NCI-H774 (cell line): ENCODE data around the gene SPTLC2.
"Not testable (repeated sequence)": the region's sequence is repeated elsewhere in the genome, so short reads cannot be mapped to it uniquely, and the experiment has no call there.

Experiments
- DNase-seq: peaks from one replicate; lab custom pipeline; 2025; lab: John Stamatoyannopoulos, UW

SPTLC2 gene

DNA sequence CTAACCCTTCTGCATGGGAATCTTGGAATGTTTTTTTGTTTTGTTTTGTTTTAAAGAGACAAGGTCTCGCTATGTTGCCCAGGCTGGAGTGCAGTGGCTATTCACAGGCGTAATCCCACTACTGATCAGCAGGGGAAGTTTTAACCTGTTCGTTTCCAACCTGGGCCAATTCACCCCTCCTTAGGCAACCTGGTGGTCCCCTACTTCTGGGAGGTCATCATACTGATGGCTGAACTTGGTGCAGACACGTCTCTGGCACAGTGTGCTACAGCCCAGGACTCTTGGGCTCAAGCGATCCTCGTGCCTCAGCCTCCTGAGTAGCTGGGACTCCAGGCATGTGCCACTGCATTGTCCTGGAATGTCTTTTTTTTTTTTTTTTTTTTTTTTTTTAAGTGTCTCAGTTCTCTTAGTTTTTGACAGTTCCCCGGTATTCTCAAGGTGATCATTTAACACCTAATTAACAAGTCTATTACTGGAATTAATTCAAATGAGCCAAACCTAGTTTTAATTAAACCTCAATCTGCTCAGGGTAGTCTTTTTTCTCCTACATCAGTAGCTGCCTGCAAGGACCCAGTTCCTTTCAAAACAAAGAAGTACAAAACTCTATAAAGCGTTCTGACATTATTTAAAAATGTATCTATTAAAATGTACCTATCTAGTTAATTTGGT, 68.8 kb downstream of the SPTLC2 start:
- no peak for DNase-seq

DNA sequence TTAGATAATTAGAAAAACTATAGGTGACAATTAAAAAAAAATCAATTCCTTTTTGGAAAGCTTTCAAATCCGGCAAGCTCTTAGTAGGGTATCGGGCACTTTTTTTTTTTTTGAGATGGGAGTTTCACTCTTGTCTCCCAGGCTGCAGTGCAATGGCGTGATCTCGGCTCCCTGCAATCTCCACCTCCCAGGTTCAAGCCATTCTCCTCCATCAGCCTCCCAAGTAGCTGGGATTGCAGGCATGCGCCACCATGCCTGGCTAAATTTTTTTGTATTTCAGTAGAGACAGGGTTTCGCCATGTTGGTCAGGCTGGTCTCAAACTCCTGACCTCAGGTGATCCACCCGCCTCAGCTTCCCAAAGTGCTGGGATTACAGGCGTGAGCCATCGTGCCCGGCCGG, 71.3 kb downstream of the SPTLC2 start:
- DNase-seq, result not testable (repeated sequence)

DNA sequence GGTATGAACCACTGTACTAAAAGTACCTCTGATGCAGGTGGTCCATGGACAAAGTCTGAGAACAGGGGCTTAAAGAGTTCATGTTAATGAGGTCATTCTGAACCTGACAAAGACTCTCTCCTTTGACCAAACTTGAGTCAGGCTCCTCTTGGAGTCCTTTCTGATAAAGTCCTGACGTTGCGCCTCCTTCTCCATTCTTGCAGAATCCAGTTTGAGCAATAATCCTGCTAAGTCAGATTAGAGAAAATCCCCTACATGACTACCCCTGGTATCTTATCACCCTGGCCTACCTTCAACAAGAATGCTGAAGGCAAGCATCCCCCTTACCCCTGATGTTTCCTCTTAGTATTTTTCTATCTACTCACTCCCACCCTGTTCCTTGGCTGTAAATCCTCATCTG, 71.9 kb downstream of the SPTLC2 start:
- no peak for DNase-seq

DNA sequence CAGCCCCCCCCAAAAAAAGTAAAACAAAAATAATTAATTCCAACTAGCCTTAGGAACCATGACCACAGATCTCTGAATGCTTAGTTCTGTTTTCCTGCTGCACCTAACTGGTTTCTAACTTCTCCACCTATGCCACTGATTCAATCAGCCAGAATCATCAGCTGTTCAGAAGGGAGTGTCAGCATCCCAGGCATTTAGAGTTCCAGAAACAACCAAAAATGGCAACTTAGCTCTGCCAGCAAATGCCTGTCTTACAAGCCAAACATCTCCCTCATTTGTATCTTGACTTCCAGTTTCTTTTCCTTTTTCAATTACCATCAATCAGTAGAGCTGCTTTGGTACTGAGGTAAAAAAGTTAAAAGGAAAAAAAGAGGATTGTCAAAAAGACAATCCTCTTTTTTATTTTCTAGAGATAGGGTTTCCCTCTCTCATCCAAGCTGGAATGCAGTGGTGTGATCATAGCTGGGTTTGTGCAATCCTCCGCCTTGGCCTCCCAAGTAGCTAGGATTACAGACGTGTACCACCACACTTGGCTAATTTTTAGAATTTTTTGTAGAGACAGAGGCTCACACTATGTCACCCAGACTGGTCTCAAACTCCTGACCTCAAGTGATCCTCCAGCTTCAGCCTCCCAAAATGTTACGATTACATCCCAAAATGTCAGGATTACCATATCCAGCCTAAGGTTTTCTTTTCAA, 72.7 kb downstream of the SPTLC2 start:
- no peak for DNase-seq

DNA sequence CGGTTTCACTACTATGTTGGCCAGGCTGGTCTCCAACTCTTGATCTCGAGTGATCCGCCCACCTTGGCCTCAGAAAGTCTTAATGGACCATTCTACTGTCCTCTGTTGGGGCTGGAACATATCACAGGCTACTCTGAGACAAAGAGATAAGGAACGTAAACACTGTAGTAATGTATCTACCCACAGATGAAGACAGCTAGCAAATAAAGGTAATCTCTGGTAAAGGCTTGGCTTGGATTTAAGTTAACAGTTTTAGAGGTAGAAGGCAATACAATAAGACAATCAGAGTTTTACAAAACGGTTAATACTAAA, 73.2 kb downstream of the SPTLC2 start:
- no peak for DNase-seq

DNA sequence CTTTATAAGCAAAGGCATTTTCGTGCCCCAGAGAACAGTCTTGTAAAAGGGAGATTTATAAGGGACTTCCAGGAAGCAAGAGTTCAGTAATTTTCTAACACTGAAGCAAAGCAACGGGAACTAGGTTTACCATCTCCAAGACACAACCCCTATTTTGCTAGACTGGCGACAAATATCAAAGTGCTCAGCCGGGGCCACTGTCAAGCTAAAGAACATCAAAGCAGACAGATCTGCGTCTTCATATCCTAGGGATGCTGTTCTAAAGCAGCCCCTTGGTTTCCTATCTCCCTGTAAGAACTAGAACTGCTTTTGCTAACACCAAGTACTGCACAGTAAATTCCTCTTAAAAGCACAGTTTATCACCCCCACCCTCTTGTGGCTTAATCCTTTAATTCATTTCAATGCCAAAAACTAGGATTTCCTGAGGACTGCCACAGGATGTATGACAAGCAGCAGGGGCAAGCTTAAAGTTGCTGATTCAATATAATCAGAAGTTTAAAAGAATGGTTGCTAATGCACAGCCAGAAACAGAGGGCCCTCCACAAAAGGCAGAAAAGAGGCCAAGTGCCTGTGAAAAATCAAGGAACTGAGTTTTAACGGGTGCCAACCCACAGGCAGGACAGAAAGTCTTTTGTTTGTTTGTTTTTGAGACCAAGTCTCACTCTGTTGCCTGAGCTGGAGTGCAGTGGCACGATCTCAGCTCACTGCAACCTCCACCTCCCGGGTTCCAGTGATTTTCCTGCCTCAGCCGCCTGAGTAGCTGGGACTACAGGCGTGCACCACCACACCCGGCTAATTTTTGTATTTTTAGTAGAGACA, 73.8 kb downstream of the SPTLC2 start:
- no peak for DNase-seq

DNA sequence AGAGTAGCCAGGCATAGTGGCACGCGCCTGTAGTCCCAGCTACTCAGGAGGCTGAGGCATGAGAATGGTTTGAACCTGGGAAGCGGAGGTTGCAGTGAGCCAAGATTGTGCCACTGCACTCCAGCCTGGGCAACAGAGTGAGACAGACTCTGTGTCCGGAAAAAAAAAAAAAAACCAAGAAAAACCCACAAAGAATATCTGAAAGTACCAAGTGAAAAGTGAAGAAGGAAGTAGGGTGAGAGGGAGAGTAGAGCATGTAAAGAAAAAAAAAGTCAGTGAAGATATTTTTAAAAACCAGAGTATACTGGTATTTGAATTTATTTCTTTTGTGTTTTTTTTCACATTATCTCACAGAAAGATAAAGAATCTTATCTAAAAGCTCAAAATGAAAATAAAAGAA, 74.5 kb downstream of the SPTLC2 start:
- no peak for DNase-seq

DNA sequence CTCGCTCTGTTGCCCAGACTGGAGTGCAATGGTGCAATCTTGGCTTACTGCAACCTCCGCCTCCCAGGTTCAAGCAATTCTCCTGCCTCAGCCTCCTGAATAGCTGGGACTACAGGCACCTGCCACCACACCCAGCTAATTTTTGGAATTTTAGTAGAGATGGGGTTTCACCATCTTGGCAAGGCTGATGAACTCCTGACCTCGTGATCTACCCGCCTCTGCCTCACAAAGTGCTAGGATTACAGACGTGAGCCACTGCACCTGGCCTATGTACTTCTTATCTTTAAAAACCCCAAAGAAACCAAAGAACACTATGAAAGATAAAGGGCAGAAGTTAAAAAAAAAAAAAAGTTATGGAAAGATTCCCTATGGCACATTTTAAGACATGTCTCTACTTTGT, 79.5 kb downstream of the SPTLC2 start:
- DNase-seq, result not testable (repeated sequence)

DNA sequence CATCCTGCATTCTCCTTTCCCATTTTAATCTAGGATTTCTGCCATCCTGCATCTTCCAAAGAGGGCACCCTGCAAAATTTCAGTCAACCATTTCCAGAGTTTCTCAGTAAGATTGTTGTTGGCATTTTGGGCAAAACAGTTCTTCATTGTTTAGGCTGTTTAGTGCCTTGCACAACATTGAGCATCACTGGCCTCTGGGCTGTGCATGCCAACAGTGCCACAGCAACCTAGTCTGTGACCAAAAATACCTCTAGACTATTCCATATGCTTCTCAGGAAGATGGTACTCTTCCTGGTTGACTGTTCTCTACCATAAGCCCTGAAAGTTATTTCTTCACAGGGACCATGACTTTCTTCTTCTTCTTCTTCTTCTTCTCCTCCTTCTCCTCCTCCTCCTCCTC, 85.4 kb downstream of the SPTLC2 start:
- DNase-seq, result no peak

DNA sequence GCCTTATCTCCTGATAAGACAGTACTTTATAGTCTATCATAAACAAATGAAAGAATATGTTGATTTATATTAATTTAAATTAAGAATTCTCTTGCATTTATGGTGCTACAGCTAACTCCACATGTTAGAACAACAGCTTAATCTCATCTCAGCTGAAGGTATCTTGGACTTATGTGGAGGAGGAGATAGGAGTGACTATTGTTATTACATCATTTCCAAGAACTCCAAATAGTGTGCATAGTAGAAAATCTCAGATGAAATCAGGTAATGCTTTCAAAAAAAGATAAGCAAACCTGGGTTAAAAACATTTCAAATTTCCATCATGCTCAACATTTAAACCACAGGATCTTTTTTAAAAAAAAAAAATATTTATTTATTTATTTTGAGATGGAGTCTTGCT, 86.5 kb downstream of the SPTLC2 start:
- no peak for DNase-seq

DNA sequence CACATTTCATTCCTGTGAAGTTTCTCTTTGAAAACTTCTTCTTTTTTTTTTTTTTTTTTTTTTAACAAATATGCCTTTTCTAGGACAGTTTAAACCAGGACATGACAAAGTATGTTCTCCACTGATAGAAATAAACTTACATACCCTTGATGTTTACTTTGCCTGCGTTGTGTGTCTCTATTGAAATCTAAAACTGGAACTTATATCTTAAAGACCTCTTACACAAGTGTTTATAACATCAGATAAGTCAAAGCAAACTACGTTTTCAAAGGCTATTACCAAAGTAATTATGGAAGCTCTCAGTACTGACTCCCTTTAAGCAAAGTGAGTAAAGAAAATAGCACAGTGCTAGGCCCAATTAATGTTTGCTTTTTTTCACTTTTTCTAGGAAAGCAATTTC, 87.2 kb downstream of the SPTLC2 start:
- no peak for DNase-seq

DNA sequence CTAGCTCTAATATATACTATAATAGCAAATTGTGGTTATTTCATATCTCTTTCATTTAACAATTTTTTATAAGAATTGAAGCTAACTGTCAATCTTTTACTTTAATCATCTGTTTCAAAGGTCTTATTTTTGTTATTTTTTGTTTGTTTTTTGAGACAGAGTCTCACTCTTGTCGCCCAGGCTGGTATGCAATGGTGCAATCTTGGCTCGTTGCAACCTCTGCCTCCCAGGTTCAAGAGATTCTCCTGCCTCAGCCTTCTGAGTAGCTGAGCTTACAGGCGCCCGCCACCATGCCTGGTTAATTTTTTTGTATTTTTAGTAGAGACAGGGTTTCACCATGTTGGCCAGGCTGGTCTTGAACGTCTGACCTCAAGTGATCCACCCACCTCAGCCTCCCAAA, 87.7 kb downstream of the SPTLC2 start:
- not testable (repeated sequence) for DNase-seq

DNA sequence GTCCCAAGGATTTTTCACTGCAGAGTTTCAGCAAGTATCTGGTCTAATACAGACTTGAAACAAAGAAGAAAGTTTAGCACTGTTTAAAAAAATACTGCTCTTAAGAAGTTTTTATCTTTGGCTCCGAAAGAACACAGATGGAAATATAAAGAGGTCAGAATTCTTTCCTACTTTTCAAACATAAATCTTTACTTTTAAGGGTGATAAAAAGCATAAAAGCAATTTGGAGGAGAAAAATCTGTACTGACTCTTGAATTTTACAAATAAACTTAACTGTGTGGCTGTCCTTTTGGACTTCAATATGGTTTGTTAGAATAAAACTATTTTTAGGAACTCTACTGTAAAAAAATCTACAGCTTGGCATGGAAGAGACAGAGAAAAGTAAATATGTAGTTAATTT, 90.2 kb downstream of the SPTLC2 start:
- no peak for DNase-seq

DNA sequence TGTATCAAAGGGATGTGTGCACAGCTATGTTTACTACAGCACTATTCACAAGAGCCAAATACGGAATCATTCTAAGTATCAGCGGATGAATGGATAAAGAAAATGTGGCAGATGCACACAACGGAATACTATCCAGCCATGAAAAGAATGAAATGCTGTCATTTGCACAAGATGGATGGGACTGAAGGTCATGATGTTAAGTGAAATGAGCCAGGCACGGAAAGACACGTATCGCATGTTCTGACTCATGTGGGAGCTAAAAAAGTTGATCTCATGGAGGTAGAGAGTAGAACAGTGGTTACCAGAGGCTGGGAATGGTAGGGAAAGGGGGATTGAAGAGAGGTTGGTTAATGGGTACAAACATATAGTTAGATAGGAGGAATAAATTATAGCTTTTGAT, 91.9 kb downstream of the SPTLC2 start:
- no peak for DNase-seq

DNA sequence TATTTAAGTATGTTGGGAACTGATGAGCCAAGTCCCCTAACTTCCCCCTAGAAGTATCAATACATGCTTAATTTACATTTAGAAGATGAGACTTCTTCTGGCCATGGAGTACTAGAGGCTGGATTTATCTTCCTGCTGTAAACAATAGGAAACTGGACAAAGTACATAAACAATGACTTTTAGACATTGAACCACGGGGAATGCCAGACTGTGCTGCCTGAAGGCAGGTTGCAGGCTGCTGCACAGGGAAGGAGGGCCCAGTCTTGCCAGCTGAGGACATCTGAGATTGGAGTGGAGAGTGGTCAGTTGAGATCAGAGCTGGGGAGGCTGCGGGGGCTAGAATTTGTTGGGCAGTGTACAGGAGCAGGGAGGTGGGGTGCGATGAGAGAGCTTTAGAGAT, 93.3 kb downstream of the SPTLC2 start:
- no peak for DNase-seq

DNA sequence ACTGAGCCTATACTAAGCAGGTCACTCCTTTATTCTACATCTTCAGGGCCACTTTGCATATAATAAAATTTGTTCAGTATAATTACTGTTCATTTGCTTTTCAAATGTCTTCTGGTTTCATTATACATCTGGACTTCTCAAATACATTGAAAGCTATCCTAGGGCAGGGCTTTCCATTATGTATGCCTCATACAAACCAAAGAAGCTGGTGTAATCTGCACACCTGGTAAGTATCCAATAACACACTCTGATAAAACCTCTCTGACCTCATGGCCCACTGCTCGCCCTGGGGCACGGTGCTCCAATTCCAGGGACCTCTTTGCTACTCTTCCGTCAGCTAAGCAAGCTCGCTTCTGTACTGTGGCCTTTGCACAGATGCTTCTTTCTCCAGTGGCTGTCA, 95.9 kb downstream of the SPTLC2 start:
- DNase-seq, result no peak

DNA sequence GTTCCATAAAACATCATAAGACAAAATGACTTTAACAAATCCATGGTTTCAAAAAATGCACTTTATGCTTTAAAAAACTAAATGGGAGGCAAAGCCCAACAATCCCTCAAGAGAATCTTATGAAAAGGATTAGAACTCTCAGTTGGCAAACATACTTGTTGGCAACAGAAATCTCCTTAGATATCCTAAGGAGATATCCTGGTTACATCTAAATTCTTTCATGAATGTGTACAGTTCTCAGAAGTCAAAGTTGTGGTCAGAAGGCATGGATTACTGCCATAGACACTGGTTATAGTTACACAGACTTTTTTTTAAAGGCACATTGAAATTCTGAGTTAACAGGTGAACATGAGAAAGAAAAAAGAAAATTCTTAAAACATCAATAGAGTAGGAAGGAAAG, 100.3 kb downstream of the SPTLC2 start:
- no peak for DNase-seq

DNA sequence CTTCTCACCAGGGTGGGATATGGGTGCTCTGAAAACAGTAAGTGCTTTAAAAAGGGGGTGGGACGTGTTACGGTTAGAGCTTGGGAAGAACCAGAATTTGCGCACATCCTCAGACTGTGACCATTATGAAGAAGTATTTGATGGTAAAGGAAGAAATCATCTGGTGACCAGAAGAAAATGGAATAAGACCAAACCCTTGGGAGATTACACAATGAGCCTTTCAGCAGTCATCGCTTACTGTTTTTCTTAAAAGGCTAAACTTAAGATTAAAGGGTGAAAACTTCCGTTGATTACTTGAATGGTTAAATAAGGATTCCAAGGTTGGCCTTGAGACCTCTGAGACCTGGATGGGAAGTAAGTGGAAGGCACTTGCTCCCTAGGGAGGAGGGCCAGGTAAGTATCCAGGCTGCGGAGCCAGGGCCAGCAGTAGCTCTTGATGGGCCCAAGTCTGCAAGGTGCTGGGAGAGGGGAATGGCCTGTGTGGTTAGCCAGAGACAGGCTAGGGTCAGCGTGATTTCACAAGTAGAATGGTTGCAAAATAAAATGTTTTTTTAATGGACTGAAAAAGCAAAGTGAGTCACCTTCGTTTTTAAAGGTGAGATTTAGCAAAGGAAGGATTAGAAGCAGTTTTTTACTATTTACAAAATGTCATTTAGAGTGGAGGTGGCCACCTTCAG, 104.8 kb downstream of the SPTLC2 start:
- DNase-seq, result no peak

DNA sequence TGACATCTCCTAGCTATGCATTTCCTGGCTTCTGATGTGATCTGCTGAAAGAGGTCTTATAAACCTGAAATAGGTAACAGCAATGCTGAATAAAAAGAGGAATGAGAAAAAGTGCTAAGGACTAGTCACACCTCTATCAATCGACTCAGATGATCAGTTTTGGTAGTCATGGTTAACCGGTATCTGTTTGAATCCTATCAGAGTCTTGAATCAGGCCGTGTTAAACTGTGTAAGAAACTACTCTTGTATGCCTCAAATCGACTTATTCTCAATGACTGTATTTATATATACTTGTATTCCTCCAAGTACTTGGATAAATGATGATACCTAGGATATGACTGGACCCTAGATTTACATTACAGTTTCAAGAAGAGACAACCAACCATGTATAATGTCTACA, 107.1 kb downstream of the SPTLC2 start:
- DNase-seq, result no peak

DNA sequence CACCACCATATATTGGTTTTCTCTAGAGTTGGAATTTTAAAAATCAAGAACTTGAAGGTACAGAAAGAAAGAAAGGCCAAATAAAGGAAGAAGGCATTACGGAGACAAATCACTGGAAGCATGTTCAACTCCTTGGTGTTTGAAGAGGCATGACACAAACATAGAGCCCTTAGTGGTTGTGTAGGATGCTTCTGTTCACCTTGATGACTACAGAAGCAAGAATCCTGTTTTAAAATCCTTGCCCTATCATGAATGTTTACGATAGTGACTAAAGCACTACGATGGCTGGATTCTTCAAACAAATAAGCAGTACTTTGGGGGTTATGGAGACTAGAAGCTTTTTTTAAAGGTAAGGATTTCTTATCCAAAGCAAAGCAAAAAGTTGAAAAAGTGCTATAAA, 107.6 kb downstream of the SPTLC2 start:
- no peak for DNase-seq

DNA sequence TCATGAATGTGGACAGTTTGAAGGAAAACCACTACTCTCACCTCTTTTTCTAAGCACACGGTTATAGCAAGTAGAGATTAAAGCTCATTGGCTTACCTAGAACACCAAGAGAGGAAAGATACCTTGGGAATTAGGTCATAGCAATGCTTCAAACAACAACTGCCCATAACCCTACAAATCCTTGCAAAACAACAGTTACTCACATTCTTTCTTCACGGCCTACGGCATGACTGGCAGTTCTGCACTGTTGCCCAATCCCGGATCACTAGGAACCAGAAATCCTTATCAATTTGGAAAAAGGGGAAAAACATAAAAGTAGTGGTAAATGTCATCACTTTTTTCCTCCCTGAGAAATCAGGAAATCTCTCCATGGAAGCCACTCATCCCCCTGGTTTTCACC, 108.2 kb downstream of the SPTLC2 start:
- no peak for DNase-seq

DNA sequence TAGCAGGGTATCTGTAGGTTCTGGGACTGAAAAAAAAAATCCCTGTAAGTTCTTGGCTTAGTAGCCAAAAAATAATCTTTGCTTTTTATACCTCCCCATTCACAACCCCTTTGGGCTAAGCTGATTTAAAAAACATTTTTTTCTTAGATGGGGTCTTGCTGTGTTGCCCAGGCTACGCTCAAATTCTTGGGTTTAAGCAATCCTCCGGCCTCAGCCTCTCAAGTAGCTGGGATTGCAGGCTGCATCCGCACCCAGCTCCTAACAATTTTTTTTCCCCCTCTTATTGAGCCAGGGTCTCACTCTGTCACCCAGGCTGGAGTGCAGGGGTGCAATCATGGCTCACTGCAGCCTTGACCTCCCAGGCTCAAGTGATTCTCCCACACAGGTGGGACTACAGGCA, 108.7 kb downstream of the SPTLC2 start:
- no peak for DNase-seq

DNA sequence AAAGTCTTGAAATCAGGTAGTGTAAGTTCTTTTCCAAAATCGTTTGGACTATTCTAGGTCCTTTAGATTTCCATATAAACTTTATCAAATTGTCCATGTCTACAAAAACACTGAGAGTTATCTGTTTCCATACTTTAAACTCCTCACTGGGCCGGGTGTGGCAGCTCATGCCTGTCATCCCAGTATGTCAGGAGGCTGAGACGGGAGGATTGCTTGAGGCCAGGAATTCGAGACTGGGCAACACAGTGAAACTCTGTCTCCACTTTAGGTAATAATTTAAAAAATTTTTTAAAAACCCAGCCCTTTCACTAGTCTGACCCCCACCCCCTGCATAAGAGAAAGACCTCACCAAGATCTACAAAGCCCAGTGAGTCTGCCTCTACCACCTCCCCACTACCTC, 111.4 kb downstream of the SPTLC2 start:
- DNase-seq, result no peak
